Thyroid gland (tissue), 4 donors: ENCODE data around the gene CDC42BPA. TPM values are rescaled to one million over a fixed set of nuclear protein-coding genes. Genes with fewer than 3 reads are reported as not detected.
"Not testable (repeated sequence)": the region's sequence is repeated elsewhere in the genome, so short reads cannot be mapped to it uniquely, and the experiment has no call there.

Source experiments
- DNase-seq, 2 donors: peaks; one replicate each; pipeline ENCODE4 v3.0.0-alpha.2; 2019
- H3K27ac ChIP-seq, 3 donors: fragments of 200-600 bp; sonication (generic); 1 replicate in 2 of 3; 2 replicates in 1 of 3; pipeline ENCODE4 v1.5.1; 2016 to 2019; ENCODE audit warnings: mild to moderate bottlenecking in 1 of 3, moderate library complexity in 1 of 3
- H3K27me3 ChIP-seq: fragments of 200-600 bp; sonication (generic); one replicate; pipeline ENCODE4 v1.5.1; 2019
- H3K36me3 ChIP-seq, 2 donors: fragments of 200-600 bp; sonication (generic); one replicate each; pipeline ENCODE4 v1.5.1; 2016 to 2019
- H3K4me1 ChIP-seq, 2 donors: fragments of 200-600 bp; sonication (generic); one replicate each; pipeline ENCODE4 v1.5.1; 2017 to 2019
- H3K4me3 ChIP-seq, 3 donors: fragments of 200-600 bp; sonication (generic); replicated peaks in 1 of 3; 1 replicate in 2 of 3; 2 replicates in 1 of 3; pipeline ENCODE4 v1.5.1; 2016; ENCODE audit warnings: mild to moderate bottlenecking in 1 of 3
- H3K9me3 ChIP-seq: fragments of 200-600 bp; sonication (generic); one replicate; pipeline ENCODE4 v1.5.1; 2017
- CTCF ChIP-seq, 6 experiments: fragments of 200-600 bp in 3 of 6; fragments of 450-650 bp in 3 of 6; sonication (generic) in 3 of 6; IDR thresholded peaks; one replicate each; pipeline ENCODE4 v1.5.1; 2016 to 2019; ENCODE audit warnings: antibody characterized with exemption in 6 of 6, mild to moderate bottlenecking in 2 of 6, inconsistent platforms in 1 of 6, moderate library complexity in 1 of 6
- POLR2A ChIP-seq, 2 donors: fragments of 450-650 bp; IDR thresholded peaks; one replicate each; pipeline ENCODE4 v1.6.1; 2017; ENCODE audit warnings: antibody characterized with exemption in 2 of 2, mild to moderate bottlenecking in 2 of 2, moderate library complexity in 1 of 2
- WGBS, 2 donors: methylation state at CpG; one replicate each; pipeline ENCODE4 v1.1.5; 2017; 5-methylcytosine and 5-hydroxymethylcytosine counted together
- intact Hi-C: fragments of 100-400 bp; cut with DNase I; formaldehyde crosslinking; loops from one replicate; pipeline ENCODE4 v1.15.1; 2023
- total RNA-seq, 4 donors: library from RNA; depleted of rRNA; stranded (reverse); fragments of >200 nt; gene quantifications; one replicate each; pipeline ENCODE4 v1.2.3, GENCODE V29; 2016

CDC42BPA gene
- total RNA-seq, 4 donors from 2014 or later, result 25.0 to 50.0 (median 30.5) TPM

- Histone ChIP-seq H3K36me3 (no peaks in the 10 kb centered on the region), H3K4me1 (no peaks in the 10 kb centered on the region), H3K9me3 (no peaks in the 10 kb centered on the region), H3K27me3 (no peaks in the 10 kb centered on the region), H3K27ac (no peak overlapping the region), H3K4me3 (no peak overlapping the region)
- peak in 1 of 2 donors; percentile 10 for DNase-seq
- TF ChIP-seq POLR2A (IDR thresholded peaks at IDR 0.05) (no peak), CTCF (IDR thresholded peaks at IDR 0.05) (peak in 4 of 6 experiments; percentile 19 to 43 (median 38))
- intact Hi-C loops, result no loop called here
- WGBS, 2 donors, result 67 to 69% methylated on average over 1 of the region's 1 CpG
Measured at GRCh38 chr1:227234998-227235405, 83.3 kb downstream of the CDC42BPA start.

GRCh38 chr1:227231128-227231527 lies 87.2 kb downstream of the CDC42BPA start:
- H3K27ac ChIP-seq, H3K36me3 ChIP-seq, H3K4me3 ChIP-seq, H3K27me3 ChIP-seq, H3K4me1 ChIP-seq, intact Hi-C loops, DNase-seq, H3K9me3 ChIP-seq: not testable (repeated sequence)
- 85 to 94% methylated on average over 7 of the region's 7 CpGs for WGBS, 2 donors

- H3K9me3 ChIP-seq, result no peaks in the 10 kb centered on the region
- TF ChIP-seq POLR2A (IDR thresholded peaks at IDR 0.05) (no peak), CTCF (IDR thresholded peaks at IDR 0.05) (no peak)
- H3K27me3 ChIP-seq, result no peaks in the 10 kb centered on the region
- intact Hi-C loops, result no loop called here
- H3K4me1 ChIP-seq, result peaks cover 0 to 11% of the 10 kb centered on the region in 2 donors
- WGBS, 2 donors, result 90 to 91% methylated on average over 3 of the region's 3 CpGs
- no peak overlapping the region for H3K4me3 ChIP-seq
- DNase-seq, result no peak
- H3K27ac ChIP-seq, result no peak overlapping the region
- no peaks in the 10 kb centered on the region for H3K36me3 ChIP-seq
Measured at GRCh38 chr1:227228201-227228600, 90.1 kb downstream of the CDC42BPA start.

- no peak for DNase-seq
- no peak overlapping the region for H3K27ac ChIP-seq
- peaks cover 0 to 11% of the 10 kb centered on the region in 2 donors for H3K4me1 ChIP-seq
- TF ChIP-seq CTCF (IDR thresholded peaks at IDR 0.05), result no peak
- no peak for TF ChIP-seq POLR2A (IDR thresholded peaks at IDR 0.05)
- no peak overlapping the region for H3K4me3 ChIP-seq
- H3K36me3 ChIP-seq, result no peaks in the 10 kb centered on the region
- intact Hi-C loops, result no loop called here
- no peaks in the 10 kb centered on the region for H3K27me3 ChIP-seq
- H3K9me3 ChIP-seq, result no peaks in the 10 kb centered on the region
- 79 to 82% methylated on average over 2 of the region's 2 CpGs for WGBS, 2 donors
Measured at GRCh38 chr1:227227761-227228160, 90.5 kb downstream of the CDC42BPA start.

- no peak for TF ChIP-seq POLR2A (IDR thresholded peaks at IDR 0.05)
- TF ChIP-seq CTCF (IDR thresholded peaks at IDR 0.05), result no peak
- no peak overlapping the region for H3K27ac ChIP-seq
- intact Hi-C loops, result no loop called here
- no peaks in the 10 kb centered on the region for H3K36me3 ChIP-seq
- no peaks in the 10 kb centered on the region for H3K9me3 ChIP-seq
- H3K27me3 ChIP-seq, result no peaks in the 10 kb centered on the region
- H3K4me1 ChIP-seq, result peaks cover 0 to 11% of the 10 kb centered on the region in 2 donors
- no peak overlapping the region for H3K4me3 ChIP-seq
- DNase-seq, result peak in 1 of 2 donors; percentile 1
- WGBS, 2 donors, result 51 to 58% methylated on average over 2 of the region's 2 CpGs
Measured at GRCh38 chr1:227225715-227226346, 92.5 kb downstream of the CDC42BPA start.
